ENCODE results near the gene CRYBG1. TPM values are rescaled to one million over a fixed set of nuclear protein-coding genes. Genes with fewer than 3 reads are reported as not detected.

CRYBG1 gene
- total and polyA plus RNA-seq, 2 donors, result 12.2 to 22.2 TPM

GRCh38 chr6:106518748-106519147 is 158.2 kb downstream of the CRYBG1 start:
- H3K4me1 ChIP-seq (ENCODE audit: control insufficient read depth in 2 of 2, insufficient read depth in 2 of 2, low read length in 2 of 2), result peaks cover 20 to 42% of the 10 kb centered on the region in 2 donors
- H3K27ac ChIP-seq (ENCODE audit: low read depth in 1 of 2, low read length in 1 of 2), result peak overlapping the region; percentile 87 to 96
- no peak overlapping the region for H3K4me3 ChIP-seq (ENCODE audit: low read length in 2 of 2)
- H3K27me3 ChIP-seq (ENCODE audit: control insufficient read depth in 2 of 2, insufficient read depth in 1 of 2, low read length in 1 of 2), result no peaks in the 10 kb centered on the region
- H3K9me3 ChIP-seq (ENCODE audit: control insufficient read depth in 2 of 2, insufficient read depth in 1 of 2, low read length in 1 of 2), result no peaks in the 10 kb centered on the region
- no peak for DNase-seq (ENCODE audit: low read depth in 6 of 9, low spot score in 9 of 9)
- H3K36me3 ChIP-seq (ENCODE audit: control insufficient read depth in 2 of 2, insufficient read depth in 2 of 2, low read length in 1 of 2), result no peaks in the 10 kb centered on the region
- 83% methylated on average over 3 of the region's 3 CpGs for WGBS

GRCh38 chr6:106519460-106520394 is 159.2 kb downstream of the CRYBG1 start:
- Histone ChIP-seq H3K9me3 (ENCODE audit: control insufficient read depth in 2 of 2, insufficient read depth in 1 of 2, low read length in 1 of 2) (no peaks in the 10 kb centered on the region), H3K4me3 (ENCODE audit: low read length in 2 of 2) (peak overlapping the region; percentile 35 to 49), H3K27ac (ENCODE audit: low read depth in 1 of 2, low read length in 1 of 2) (peak overlapping the region; percentile 87 to 96), H3K4me1 (ENCODE audit: control insufficient read depth in 2 of 2, insufficient read depth in 2 of 2, low read length in 2 of 2) (peaks cover 20 to 48% of the 10 kb centered on the region in 2 donors), H3K36me3 (ENCODE audit: control insufficient read depth in 2 of 2, insufficient read depth in 2 of 2, low read length in 1 of 2) (no peaks in the 10 kb centered on the region), H3K27me3 (ENCODE audit: control insufficient read depth in 2 of 2, insufficient read depth in 1 of 2, low read length in 1 of 2) (no peaks in the 10 kb centered on the region)
- 7% methylated on average over 14 of the region's 14 CpGs for WGBS
- DNase-seq (ENCODE audit: low read depth in 6 of 9, low spot score in 9 of 9), result peak in 5 of 9 donors; percentile 57 to 88 (median 65)

- 28% methylated on average over 15 of the region's 15 CpGs for WGBS
- H3K9me3 ChIP-seq (ENCODE audit: control insufficient read depth in 2 of 2, insufficient read depth in 1 of 2, low read length in 1 of 2), result no peaks in the 10 kb centered on the region
- H3K27ac ChIP-seq (ENCODE audit: low read depth in 1 of 2, low read length in 1 of 2), result peak overlapping the region; percentile 87 to 96
- DNase-seq (ENCODE audit: low read depth in 6 of 9, low spot score in 9 of 9), result peak in 5 of 9 donors; percentile 53 to 89 (median 65)
- no peaks in the 10 kb centered on the region for H3K27me3 ChIP-seq (ENCODE audit: control insufficient read depth in 2 of 2, insufficient read depth in 1 of 2, low read length in 1 of 2)
- H3K36me3 ChIP-seq (ENCODE audit: control insufficient read depth in 2 of 2, insufficient read depth in 2 of 2, low read length in 1 of 2), result no peaks in the 10 kb centered on the region
- H3K4me1 ChIP-seq (ENCODE audit: control insufficient read depth in 2 of 2, insufficient read depth in 2 of 2, low read length in 2 of 2), result peaks cover 20 to 48% of the 10 kb centered on the region in 2 donors
- H3K4me3 ChIP-seq (ENCODE audit: low read length in 2 of 2), result peak overlapping the region; percentile 35 to 49
Measured at GRCh38 chr6:106520711-106521401, 160.3 kb downstream of the CRYBG1 start.

DNA sequence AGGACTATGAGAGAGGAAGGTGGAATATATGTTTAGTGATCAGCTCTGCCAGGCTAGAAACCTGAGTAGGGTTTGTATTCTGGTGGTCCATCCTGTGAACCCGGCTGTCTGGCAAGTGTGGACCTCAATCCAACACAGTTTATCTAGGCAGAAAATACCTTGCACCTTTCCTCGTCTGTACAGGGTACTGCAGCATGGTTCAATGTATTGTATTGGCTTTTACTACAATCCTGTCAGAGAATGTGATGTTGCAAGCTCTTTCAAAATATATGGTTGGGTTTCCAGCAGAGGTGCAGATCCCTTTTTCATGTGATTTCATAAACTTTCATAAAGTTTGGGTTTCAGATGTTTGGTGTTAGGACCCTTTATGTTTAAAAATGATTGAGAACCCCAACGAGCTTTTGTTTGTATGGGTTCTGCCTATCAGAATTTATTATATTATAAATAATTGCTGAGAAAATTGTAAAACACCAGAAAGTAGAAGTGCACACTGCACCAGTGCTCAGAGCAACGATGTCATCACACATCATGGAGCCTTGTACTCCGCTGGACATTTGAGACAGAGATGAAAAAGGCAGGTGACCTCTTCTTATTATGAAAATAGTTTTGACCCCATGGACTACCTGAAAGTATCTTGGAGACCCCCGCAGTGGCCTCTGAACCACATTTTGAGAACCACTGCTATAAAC is 162.2 kb downstream of the CRYBG1 start:
- Histone ChIP-seq H3K27me3 (ENCODE audit: control insufficient read depth in 2 of 2, insufficient read depth in 1 of 2, low read length in 1 of 2) (no peaks in the 10 kb centered on the region), H3K4me3 (ENCODE audit: low read length in 2 of 2) (peak overlapping the region in 1 of 2 donors; percentile 49), H3K4me1 (ENCODE audit: control insufficient read depth in 2 of 2, insufficient read depth in 2 of 2, low read length in 2 of 2) (peaks cover 17 to 44% of the 10 kb centered on the region in 2 donors), H3K9me3 (ENCODE audit: control insufficient read depth in 2 of 2, insufficient read depth in 1 of 2, low read length in 1 of 2) (no peaks in the 10 kb centered on the region), H3K36me3 (ENCODE audit: control insufficient read depth in 2 of 2, insufficient read depth in 2 of 2, low read length in 1 of 2) (no peaks in the 10 kb centered on the region), H3K27ac (ENCODE audit: low read depth in 1 of 2, low read length in 1 of 2) (peak overlapping the region in 1 of 2 donors; percentile 34)
- DNase-seq (ENCODE audit: low read depth in 6 of 9, low spot score in 9 of 9), result peak in 1 of 9 donors; percentile 18
- WGBS, result 88% methylated on average over 6 of the region's 6 CpGs

DNA sequence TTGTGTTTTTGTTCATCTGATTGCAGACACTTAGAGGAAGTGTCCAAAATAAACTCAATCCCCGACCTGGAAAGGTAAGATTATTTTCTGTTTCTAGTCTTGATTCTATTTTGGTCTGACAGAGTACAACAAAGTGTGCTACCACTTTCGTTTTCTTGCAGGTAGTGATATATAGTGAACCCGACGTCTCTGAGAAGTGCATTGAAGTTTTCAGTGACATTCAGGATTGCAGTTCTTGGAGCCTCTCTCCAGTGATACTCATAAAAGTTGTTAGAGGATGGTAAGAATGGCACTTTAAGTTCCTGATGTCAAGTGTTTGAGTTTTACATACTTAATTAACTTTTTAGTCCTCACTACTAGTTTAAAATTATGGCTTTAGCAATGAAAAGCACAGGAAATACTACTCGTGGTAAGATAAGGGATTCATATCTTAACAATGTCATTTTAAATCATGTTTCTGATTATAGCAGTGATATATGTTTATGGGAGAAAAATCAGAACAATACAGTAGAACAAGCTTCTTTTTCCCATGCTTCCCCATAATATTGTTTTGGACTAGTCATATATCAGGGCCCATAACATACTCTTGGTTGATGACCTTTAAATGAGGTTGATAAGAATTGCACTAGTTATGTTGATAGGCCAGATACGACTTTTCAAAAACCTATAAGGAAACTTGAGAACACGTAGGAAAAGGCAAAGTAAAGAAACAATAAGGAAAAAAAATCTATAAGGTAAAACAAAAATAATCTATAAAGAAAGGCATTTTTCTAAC is 164.8 kb downstream of the CRYBG1 start:
- Histone ChIP-seq H3K27ac (ENCODE audit: low read depth in 1 of 2, low read length in 1 of 2) (peak overlapping the region; percentile 76 to 80), H3K36me3 (ENCODE audit: control insufficient read depth in 2 of 2, insufficient read depth in 2 of 2, low read length in 1 of 2) (peaks cover 0 to 9% of the 10 kb centered on the region in 2 donors), H3K9me3 (ENCODE audit: control insufficient read depth in 2 of 2, insufficient read depth in 1 of 2, low read length in 1 of 2) (no peaks in the 10 kb centered on the region), H3K4me1 (ENCODE audit: control insufficient read depth in 2 of 2, insufficient read depth in 2 of 2, low read length in 2 of 2) (peaks cover 4 to 24% of the 10 kb centered on the region in 2 donors), H3K27me3 (ENCODE audit: control insufficient read depth in 2 of 2, insufficient read depth in 1 of 2, low read length in 1 of 2) (no peaks in the 10 kb centered on the region), H3K4me3 (ENCODE audit: low read length in 2 of 2) (peak overlapping the region; percentile 25 to 56)
- WGBS, result 21% methylated on average over 7 of the region's 7 CpGs
- peak in 5 of 9 donors; percentile 52 to 83 (median 66) for DNase-seq (ENCODE audit: low read depth in 6 of 9, low spot score in 9 of 9)

GRCh38 chr6:106525882-106526275 is 165.4 kb downstream of the CRYBG1 start:
- peaks cover 0 to 18% of the 10 kb centered on the region in 2 donors for H3K4me1 ChIP-seq (ENCODE audit: control insufficient read depth in 2 of 2, insufficient read depth in 2 of 2, low read length in 2 of 2)
- DNase-seq (ENCODE audit: low read depth in 6 of 9, low spot score in 9 of 9), result peak in 2 of 9 donors; percentile 42 to 68
- H3K27ac ChIP-seq (ENCODE audit: low read depth in 1 of 2, low read length in 1 of 2), result peak overlapping the region in 1 of 2 donors; percentile 80
- H3K9me3 ChIP-seq (ENCODE audit: control insufficient read depth in 2 of 2, insufficient read depth in 1 of 2, low read length in 1 of 2), result no peaks in the 10 kb centered on the region
- no peaks in the 10 kb centered on the region for H3K27me3 ChIP-seq (ENCODE audit: control insufficient read depth in 2 of 2, insufficient read depth in 1 of 2, low read length in 1 of 2)
- peaks cover 0 to 9% of the 10 kb centered on the region in 2 donors for H3K36me3 ChIP-seq (ENCODE audit: control insufficient read depth in 2 of 2, insufficient read depth in 2 of 2, low read length in 1 of 2)
- 27% methylated on average over 1 of the region's 1 CpG for WGBS
- no peak overlapping the region for H3K4me3 ChIP-seq (ENCODE audit: low read length in 2 of 2)

DNA sequence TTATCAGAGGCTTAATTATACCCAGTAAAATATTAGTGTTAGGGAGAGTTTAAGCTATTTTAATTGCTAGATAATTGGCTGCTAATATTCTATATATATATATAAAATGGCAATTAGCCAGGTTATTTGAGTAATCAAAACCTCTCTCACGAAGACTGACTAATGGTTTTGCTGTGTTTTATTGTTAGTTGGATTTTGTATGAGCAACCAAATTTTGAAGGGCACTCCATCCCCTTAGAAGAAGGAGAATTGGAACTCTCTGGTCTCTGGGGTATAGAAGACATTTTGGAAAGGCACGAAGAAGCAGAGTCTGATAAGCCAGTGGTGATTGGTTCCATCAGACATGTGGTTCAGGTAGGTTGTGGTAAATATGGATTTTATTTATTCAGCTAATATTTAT is 166.6 kb downstream of the CRYBG1 start:
- peaks cover 0 to 10% of the 10 kb centered on the region in 2 donors for H3K4me1 ChIP-seq (ENCODE audit: control insufficient read depth in 2 of 2, insufficient read depth in 2 of 2, low read length in 2 of 2)
- H3K36me3 ChIP-seq (ENCODE audit: control insufficient read depth in 2 of 2, insufficient read depth in 2 of 2, low read length in 1 of 2), result peaks cover 0 to 9% of the 10 kb centered on the region in 2 donors
- no peak overlapping the region for H3K4me3 ChIP-seq (ENCODE audit: low read length in 2 of 2)
- over 99% methylated on average over 2 of the region's 2 CpGs for WGBS
- H3K9me3 ChIP-seq (ENCODE audit: control insufficient read depth in 2 of 2, insufficient read depth in 1 of 2, low read length in 1 of 2), result no peaks in the 10 kb centered on the region
- no peak overlapping the region for H3K27ac ChIP-seq (ENCODE audit: low read depth in 1 of 2, low read length in 1 of 2)
- DNase-seq (ENCODE audit: low read depth in 6 of 9, low spot score in 9 of 9), result no peak
- H3K27me3 ChIP-seq (ENCODE audit: control insufficient read depth in 2 of 2, insufficient read depth in 1 of 2, low read length in 1 of 2), result no peaks in the 10 kb centered on the region

- WGBS, result 95% methylated on average over 3 of the region's 3 CpGs
- no peak for DNase-seq (ENCODE audit: low read depth in 6 of 9, low spot score in 9 of 9)
- Histone ChIP-seq H3K4me1 (ENCODE audit: control insufficient read depth in 2 of 2, insufficient read depth in 2 of 2, low read length in 2 of 2) (peaks cover 0 to 7% of the 10 kb centered on the region in 2 donors), H3K27ac (ENCODE audit: low read depth in 1 of 2, low read length in 1 of 2) (no peak overlapping the region), H3K27me3 (ENCODE audit: control insufficient read depth in 2 of 2, insufficient read depth in 1 of 2, low read length in 1 of 2) (no peaks in the 10 kb centered on the region), H3K36me3 (ENCODE audit: control insufficient read depth in 2 of 2, insufficient read depth in 2 of 2, low read length in 1 of 2) (peaks cover 0 to 11% of the 10 kb centered on the region in 2 donors), H3K9me3 (ENCODE audit: control insufficient read depth in 2 of 2, insufficient read depth in 1 of 2, low read length in 1 of 2) (no peaks in the 10 kb centered on the region), H3K4me3 (ENCODE audit: low read length in 2 of 2) (no peak overlapping the region)
Measured at GRCh38 chr6:106527979-106528378, 167.5 kb downstream of the CRYBG1 start.
